Activated CD4-positive, alpha-beta memory T cell treated with anti-CD3 and anti-CD28 coated beads for 36 hours (primary cell): ENCODE results near the gene EXOC8. TPM values are rescaled to one million over a fixed set of nuclear protein-coding genes. Genes with fewer than 3 reads are reported as not detected.

ENCODE experiments used
- CTCF ChIA-PET: fragments of 350-600 bp; sonication (Branson Sonifier 250); formaldehyde crosslinking; loops from one replicate; lab custom pipeline; 2021; ENCODE audit warnings: antibody characterized with exemption, inconsistent platforms; lab: Charles Lee
- POLR2A ChIA-PET: fragments of 350-600 bp; sonication (Branson Sonifier 250); formaldehyde crosslinking; loops from one replicate; lab custom pipeline; 2021; ENCODE audit warnings: antibody characterized with exemption; lab: Charles Lee
- DNase-seq: peaks from one replicate; pipeline ENCODE4 v3.0.0-alpha.2; 2020
- H3K27ac Mint-ChIP-seq: one replicate; pipeline ENCODE4 v1.8.0; 2021; ENCODE audit warnings: mixed read lengths
- H3K27me3 Mint-ChIP-seq: one replicate; pipeline ENCODE4 v1.8.0; 2021; ENCODE audit warnings: mixed read lengths
- H3K36me3 Mint-ChIP-seq: one replicate; pipeline ENCODE4 v1.8.0; 2021; ENCODE audit warnings: mixed read lengths
- H3K4me1 Mint-ChIP-seq: one replicate; pipeline ENCODE4 v1.8.0; 2021; ENCODE audit warnings: low read depth, mixed read lengths
- H3K4me3 Mint-ChIP-seq: one replicate; pipeline ENCODE4 v1.8.0; 2021; ENCODE audit warnings: mild to moderate bottlenecking, mixed read lengths
- H3K9me3 Mint-ChIP-seq: one replicate; pipeline ENCODE4 v1.8.0; 2021; ENCODE audit warnings: mixed read lengths
- intact Hi-C: fragments of 100-400 bp; cut with micrococcal nuclease; formaldehyde crosslinking; loops from one replicate; pipeline ENCODE4 v1.15.1; 2023
- total RNA-seq, 2 experiments: library from RNA; stranded (reverse); gene quantifications; one replicate each; pipeline ENCODE4 v1.2.3, GENCODE V29; 2021

Gene EXOC8
- 10 to 100 TPM; 14.4 to 15.2 TPM for total RNA-seq

- DNase-seq = peak; percentile 98
- ChIA-PET CTCF (interaction anchor here (0.7 to 2.2 kb wide), 13 partner anchors 11 to 288 kb away, joined by 3 to 9 read pairs (median 4); partner anchors contain the start of genes EGLN1 and GNPAT), POLR2A (interaction anchor here (0.6 to 1.5 kb wide), 7 partner anchors 17 to 458 kb away, joined by 3 to 9 read pairs (median 3); partner anchors contain the start of genes EGLN1 and TSNAX)
- peaks cover 3% of the 10 kb centered on the region for H3K27me3 Mint-ChIP-seq
- peak within 1 kb of the TSS; percentile 98 for H3K27ac Mint-ChIP-seq
- peaks cover 25% of the 10 kb centered on the region for H3K36me3 Mint-ChIP-seq
- peaks cover 54% of the 10 kb centered on the region for H3K4me1 Mint-ChIP-seq
- intact Hi-C loops = loop anchor here (1.0 to 5.0 kb wide), 4 partner anchors 65 to 359 kb away; partner anchors contain the start of genes GNPAT, TSNAX and TTC13
- H3K4me3 Mint-ChIP-seq = peak within 1 kb of the TSS; percentile 100
- peaks cover 2% of the 10 kb centered on the region for H3K9me3 Mint-ChIP-seq
Observed at GRCh38 chr1:231337472-231338269, at the start of gene EXOC8. Gene EXOC8, minus strand, starts transcription at chr1:231337852. Its CDS starts 107 bp downstream, at chr1:231337745.

DNA sequence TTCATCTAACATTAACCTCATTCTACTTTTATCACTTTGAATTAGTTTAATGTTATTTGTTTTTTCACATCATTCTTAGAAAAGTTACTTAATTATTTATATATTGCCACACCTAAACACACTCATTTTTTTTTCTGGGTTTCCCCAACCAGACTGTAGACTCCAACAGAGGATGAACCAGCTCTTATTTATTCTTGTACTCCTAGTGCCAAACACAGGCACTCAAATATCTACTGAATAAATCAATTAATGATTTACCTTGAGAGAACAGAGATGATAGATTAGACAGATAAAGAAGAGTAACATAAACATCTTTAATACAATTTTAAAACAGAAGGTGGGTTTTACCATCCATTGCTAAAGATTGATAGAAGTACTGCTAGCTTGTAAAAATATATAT is 48.8 kb upstream of the EXOC8 start:
- Mint-ChIP-seq H3K4me3 (no peak overlapping the region), H3K27me3 (no peaks in the 10 kb centered on the region), H3K4me1 (peaks cover 40% of the 10 kb centered on the region), H3K27ac (no peak overlapping the region), H3K36me3 (no peaks in the 10 kb centered on the region), H3K9me3 (no peaks in the 10 kb centered on the region)
- intact Hi-C loops = no loop called here
- no peak for DNase-seq
- ChIA-PET POLR2A (no interaction called here), CTCF (no interaction called here)

DNA sequence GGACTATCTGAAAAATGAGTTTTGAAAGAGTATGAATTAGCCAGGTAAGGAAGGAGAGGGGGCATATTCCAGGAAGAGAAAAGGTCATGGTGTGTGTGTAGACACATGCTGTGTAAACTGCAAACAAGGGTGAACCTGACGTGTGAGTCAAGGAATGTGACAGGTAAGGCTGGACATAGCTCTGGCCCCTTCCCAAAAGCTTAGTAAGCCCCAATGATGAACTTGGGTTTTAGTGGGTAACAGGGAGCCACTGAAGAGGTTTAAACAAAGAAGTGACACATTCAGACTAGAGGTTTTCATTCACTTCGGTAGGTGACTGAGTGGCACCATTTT is 47.7 kb upstream of the EXOC8 start:
- Mint-ChIP-seq H3K9me3 (no peaks in the 10 kb centered on the region), H3K4me1 (peaks cover 30% of the 10 kb centered on the region), H3K36me3 (no peaks in the 10 kb centered on the region), H3K4me3 (no peak overlapping the region), H3K27me3 (no peaks in the 10 kb centered on the region), H3K27ac (no peak overlapping the region)
- CTCF ChIA-PET = no interaction called here
- POLR2A ChIA-PET = no interaction called here
- DNase-seq = no peak
- intact Hi-C loops = no loop called here

- Mint-ChIP-seq H3K4me3 (no peak overlapping the region), H3K27me3 (no peaks in the 10 kb centered on the region), H3K9me3 (no peaks in the 10 kb centered on the region), H3K36me3 (no peaks in the 10 kb centered on the region), H3K4me1 (peaks cover 26% of the 10 kb centered on the region), H3K27ac (no peak overlapping the region)
- DNase-seq = no peak
- ChIA-PET CTCF (no interaction called here), POLR2A (no interaction called here)
- intact Hi-C loops = no loop called here
Observed at GRCh38 chr1:231384696-231385415, 47.2 kb upstream of the EXOC8 start.

DNA sequence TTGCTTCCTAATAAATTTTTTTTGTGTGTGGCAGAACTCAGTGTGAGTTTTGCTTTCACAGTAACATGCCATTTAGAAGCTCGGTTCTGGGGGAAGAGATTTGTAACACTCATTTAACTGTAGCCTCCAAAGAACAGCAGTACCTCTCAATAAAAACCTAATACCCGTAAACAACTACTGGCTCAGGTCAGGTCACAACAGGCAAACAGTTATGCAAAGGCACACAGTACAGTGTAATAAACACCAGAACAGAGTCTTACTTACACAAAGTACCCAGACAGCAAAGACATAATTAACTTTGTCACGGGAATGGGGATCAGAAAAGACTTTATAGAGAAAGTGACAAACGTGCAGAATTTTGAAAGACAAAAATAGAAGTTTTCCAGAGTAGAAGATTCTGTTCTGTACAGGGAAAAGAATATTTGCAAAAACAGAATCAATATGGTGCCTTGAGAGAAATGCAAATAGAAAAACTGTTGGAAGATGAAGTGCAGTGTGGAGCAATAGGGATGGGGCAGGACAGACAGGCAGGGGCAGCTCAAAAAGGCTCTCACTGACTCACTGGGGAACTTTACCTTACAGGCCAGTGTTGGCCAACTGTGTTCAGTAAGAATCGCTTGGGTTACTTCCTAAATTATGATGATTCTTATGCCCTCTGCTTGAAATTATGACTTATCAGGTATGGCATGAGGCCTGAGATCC is 45.7 kb upstream of the EXOC8 start:
- Mint-ChIP-seq H3K27ac (no peak overlapping the region), H3K4me1 (peaks cover 27% of the 10 kb centered on the region), H3K9me3 (no peaks in the 10 kb centered on the region), H3K36me3 (no peaks in the 10 kb centered on the region), H3K27me3 (no peaks in the 10 kb centered on the region), H3K4me3 (no peak overlapping the region)
- ChIA-PET CTCF (no interaction called here), POLR2A (no interaction called here)
- intact Hi-C loops = no loop called here
- DNase-seq = no peak

DNA sequence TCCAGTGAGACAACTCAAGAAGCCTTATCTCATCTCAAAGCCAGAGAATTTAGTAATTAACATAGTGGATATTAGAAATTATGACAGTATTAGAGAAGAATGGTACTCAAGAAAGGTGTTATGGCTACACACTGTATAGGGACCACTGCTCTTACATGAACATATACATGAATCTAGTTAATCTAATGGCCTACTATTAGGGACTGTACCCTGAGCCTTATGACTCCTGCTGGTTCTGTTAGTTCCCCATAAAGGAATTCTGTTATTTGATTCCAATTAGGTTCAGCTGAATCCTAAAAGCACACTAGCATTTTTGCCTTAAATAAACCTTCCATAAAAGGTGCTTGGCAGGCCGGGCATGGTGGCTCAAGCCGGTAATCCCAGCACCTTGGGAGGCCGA is 44.8 kb upstream of the EXOC8 start:
- Mint-ChIP-seq H3K4me1 (peaks cover 26% of the 10 kb centered on the region), H3K27me3 (no peaks in the 10 kb centered on the region), H3K4me3 (no peak overlapping the region), H3K36me3 (no peaks in the 10 kb centered on the region), H3K9me3 (no peaks in the 10 kb centered on the region), H3K27ac (no peak overlapping the region)
- DNase-seq = no peak
- ChIA-PET POLR2A (no interaction called here), CTCF (no interaction called here)
- intact Hi-C loops = no loop called here

DNA sequence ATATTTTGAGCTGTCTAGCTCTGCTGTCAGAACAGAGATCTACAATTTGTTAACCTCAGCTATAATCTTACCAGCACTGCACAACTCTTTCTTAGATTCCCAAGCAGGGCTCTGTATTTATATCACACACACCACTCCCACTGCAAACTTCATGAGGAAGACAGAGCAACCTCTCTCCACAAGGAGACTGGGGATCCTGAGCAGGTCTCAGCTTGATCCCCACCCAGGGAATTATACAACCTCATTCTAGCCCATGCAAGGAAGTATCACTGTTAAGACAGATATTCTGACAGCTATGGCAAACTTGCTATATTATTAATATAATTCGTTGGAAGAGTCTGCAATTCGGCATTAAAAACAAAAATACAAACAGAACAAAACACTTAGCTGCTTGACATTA is 44.1 kb upstream of the EXOC8 start:
- H3K4me3 Mint-ChIP-seq = no peak overlapping the region
- H3K4me1 Mint-ChIP-seq = peaks cover 30% of the 10 kb centered on the region
- H3K27me3 Mint-ChIP-seq = no peaks in the 10 kb centered on the region
- H3K36me3 Mint-ChIP-seq = no peaks in the 10 kb centered on the region
- ChIA-PET CTCF (no interaction called here), POLR2A (no interaction called here)
- DNase-seq = no peak
- no peaks in the 10 kb centered on the region for H3K9me3 Mint-ChIP-seq
- no peak overlapping the region for H3K27ac Mint-ChIP-seq
- intact Hi-C loops = no loop called here

GRCh38 chr1:231376875-231377549 is 39.4 kb upstream of the EXOC8 start:
- no peaks in the 10 kb centered on the region for H3K36me3 Mint-ChIP-seq
- ChIA-PET CTCF (no interaction called here), POLR2A (no interaction called here)
- intact Hi-C loops = loop anchor here (2.0 to 10.0 kb wide), 2 partner anchors 36 to 88 kb away; no protein-coding TSS in a partner anchor
- H3K27me3 Mint-ChIP-seq = no peaks in the 10 kb centered on the region
- H3K9me3 Mint-ChIP-seq = no peaks in the 10 kb centered on the region
- H3K4me3 Mint-ChIP-seq = no peak overlapping the region
- peak overlapping the region; percentile 33 for H3K27ac Mint-ChIP-seq
- peaks cover 32% of the 10 kb centered on the region for H3K4me1 Mint-ChIP-seq
- DNase-seq = peak; percentile 48

DNA sequence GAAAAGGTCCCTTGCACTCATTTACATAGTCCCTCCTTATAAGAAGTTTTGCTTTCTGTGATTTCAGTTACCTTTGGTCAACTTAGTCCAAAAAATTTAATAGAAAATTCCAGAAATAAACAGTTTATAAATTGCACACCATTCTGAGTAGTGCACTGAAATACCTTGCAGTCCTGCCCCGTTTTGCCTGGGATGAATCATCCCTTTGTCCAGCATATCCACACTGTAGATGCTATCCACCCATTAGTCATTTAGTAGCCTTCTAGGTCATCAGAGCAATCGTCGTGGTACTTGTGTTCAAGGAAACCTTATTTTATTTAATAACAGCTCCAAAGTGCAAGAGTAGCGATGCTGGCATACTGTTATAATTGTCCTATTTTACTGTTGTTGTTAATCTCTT is 38.4 kb upstream of the EXOC8 start:
- ChIA-PET CTCF (no interaction called here), POLR2A (no interaction called here)
- H3K4me3 Mint-ChIP-seq = no peak overlapping the region
- H3K27ac Mint-ChIP-seq = no peak overlapping the region
- DNase-seq = no peak
- peaks cover 28% of the 10 kb centered on the region for H3K4me1 Mint-ChIP-seq
- no peaks in the 10 kb centered on the region for H3K27me3 Mint-ChIP-seq
- intact Hi-C loops = loop anchor here (2.0 to 10.0 kb wide), 2 partner anchors 37 to 89 kb away; no protein-coding TSS in a partner anchor
- H3K9me3 Mint-ChIP-seq = no peaks in the 10 kb centered on the region
- no peaks in the 10 kb centered on the region for H3K36me3 Mint-ChIP-seq

DNA sequence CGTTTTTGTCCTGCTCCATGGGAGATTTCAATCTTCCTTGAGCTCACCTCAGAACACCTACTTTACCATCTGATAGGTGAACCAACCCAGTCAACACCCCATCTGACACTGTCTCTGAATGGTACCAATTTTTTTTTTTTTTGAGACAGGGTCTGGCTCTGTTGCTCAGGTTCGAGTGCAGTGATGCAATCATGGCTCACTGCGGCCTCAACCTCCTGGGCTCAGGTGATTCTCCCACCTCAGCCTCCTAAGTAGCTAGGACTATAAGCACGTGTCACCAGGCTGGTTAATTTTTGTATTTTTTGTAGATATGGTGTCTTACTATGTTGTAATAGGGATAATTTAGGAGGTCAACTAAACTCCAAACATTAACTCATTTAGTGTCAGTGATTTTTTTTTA is 36.7 kb upstream of the EXOC8 start:
- POLR2A ChIA-PET = interaction anchor here (0.6 to 1.3 kb wide), 2 partner anchors 47 to 163 kb away, joined by 3 read pairs; no protein-coding TSS in a partner anchor
- Mint-ChIP-seq H3K4me3 (no peak overlapping the region), H3K27me3 (no peaks in the 10 kb centered on the region)

GRCh38 chr1:231372501-231372900 is 34.8 kb upstream of the EXOC8 start:
- Mint-ChIP-seq H3K27ac (no peak overlapping the region), H3K36me3 (peaks cover 5% of the 10 kb centered on the region), H3K27me3 (no peaks in the 10 kb centered on the region), H3K9me3 (no peaks in the 10 kb centered on the region), H3K4me1 (peaks cover 11% of the 10 kb centered on the region), H3K4me3 (no peak overlapping the region)
- ChIA-PET CTCF (interaction anchor here (1.0 to 1.1 kb wide), 2 partner anchors 15 to 218 kb away, joined by 3 read pairs; no protein-coding TSS in a partner anchor), POLR2A (no interaction called here)
- intact Hi-C loops = loop anchor here (10.0 kb wide), 1 partner anchor 92 kb away; no protein-coding TSS in a partner anchor
- no peak for DNase-seq

More for the DNA sequence above, 36.7 kb upstream of the EXOC8 start:
- peaks cover 24% of the 10 kb centered on the region for H3K4me1 Mint-ChIP-seq
- H3K9me3 Mint-ChIP-seq = no peaks in the 10 kb centered on the region
- peaks cover 1% of the 10 kb centered on the region for H3K36me3 Mint-ChIP-seq
- H3K27ac Mint-ChIP-seq = no peak overlapping the region
- CTCF ChIA-PET = no interaction called here
- DNase-seq = no peak
- intact Hi-C loops = loop anchor here (10.0 kb wide), 1 partner anchor 90 kb away; no protein-coding TSS in a partner anchor
